Retinal pigment epithelial cell (primary cell): Measurements from ENCODE around the gene SCYGR4.

Source experiments
- DNase-seq: peaks from one replicate; pipeline ENCODE4 v3.0.0-alpha.2; 2010; ENCODE audit warnings: low read depth
- H3K4me3 ChIP-seq: 2 replicates; pipeline ENCODE4 v1.5.1; 2011; ENCODE audit warnings: mild to moderate bottlenecking, low read length, control low read depth, moderate library complexity
- TF ChIP-seq, protein P1 (sequence below): conservative IDR thresholded peaks from 2 replicates; pipeline ENCODE4 v1.5.1; 2011; ENCODE audit warnings: low read depth, low read length, control low read depth, inconsistent platforms

SCYGR4 gene

DNA sequence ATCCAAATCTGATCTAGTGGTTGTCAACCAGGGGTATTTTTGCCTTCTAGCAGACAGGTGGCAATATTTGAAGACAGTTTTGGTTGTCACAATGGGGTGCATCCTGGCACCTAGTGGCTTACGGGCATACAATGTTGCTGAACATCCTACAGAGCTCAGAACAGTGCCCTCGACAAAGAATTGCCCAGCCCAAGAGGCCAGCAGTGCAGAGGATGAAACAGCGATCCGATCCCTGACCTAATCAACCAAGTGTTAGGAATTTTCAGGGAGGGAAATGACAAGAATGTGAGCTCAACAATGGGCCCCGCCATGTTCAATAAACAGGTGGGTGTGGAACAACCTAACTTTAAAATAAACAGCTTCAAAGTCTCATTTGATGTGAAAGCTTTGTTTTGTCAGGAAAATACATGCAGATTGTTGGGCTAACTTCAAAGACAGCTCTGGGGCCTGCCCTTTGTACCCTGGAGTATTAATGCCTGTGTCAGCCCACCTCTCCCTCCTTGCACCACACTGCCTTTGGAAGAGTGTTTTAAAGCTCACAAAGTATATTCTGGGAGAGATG, 26.8 kb downstream of the SCYGR4 start:
- DNase-seq, result no peak
- TF ChIP-seq, protein P1, sequence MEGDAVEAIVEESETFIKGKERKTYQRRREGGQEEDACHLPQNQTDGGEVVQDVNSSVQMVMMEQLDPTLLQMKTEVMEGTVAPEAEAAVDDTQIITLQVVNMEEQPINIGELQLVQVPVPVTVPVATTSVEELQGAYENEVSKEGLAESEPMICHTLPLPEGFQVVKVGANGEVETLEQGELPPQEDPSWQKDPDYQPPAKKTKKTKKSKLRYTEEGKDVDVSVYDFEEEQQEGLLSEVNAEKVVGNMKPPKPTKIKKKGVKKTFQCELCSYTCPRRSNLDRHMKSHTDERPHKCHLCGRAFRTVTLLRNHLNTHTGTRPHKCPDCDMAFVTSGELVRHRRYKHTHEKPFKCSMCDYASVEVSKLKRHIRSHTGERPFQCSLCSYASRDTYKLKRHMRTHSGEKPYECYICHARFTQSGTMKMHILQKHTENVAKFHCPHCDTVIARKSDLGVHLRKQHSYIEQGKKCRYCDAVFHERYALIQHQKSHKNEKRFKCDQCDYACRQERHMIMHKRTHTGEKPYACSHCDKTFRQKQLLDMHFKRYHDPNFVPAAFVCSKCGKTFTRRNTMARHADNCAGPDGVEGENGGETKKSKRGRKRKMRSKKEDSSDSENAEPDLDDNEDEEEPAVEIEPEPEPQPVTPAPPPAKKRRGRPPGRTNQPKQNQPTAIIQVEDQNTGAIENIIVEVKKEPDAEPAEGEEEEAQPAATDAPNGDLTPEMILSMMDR, result no peak
- no peak overlapping the region for H3K4me3 ChIP-seq

DNA sequence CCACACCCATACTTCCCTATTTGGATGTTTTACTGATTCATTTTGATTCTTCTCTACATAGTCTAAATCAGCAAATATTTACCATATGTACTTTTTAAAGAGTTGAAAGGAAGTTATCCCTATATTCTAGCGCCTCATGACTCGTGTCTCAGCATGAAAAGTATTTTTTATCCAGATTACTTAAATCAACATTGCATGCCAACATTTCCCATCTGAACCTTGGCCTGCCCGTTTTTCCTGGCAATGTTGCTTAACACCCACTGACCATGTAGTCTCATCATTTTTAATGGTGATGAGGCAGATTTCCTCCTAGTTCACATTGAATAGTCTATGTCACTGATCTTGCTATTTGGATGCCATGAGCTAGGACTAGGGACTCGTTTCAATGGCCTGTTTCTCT, 36.1 kb downstream of the SCYGR4 start:
- no peak for DNase-seq
- TF ChIP-seq, protein P1, result no peak
- no peak overlapping the region for H3K4me3 ChIP-seq

DNA sequence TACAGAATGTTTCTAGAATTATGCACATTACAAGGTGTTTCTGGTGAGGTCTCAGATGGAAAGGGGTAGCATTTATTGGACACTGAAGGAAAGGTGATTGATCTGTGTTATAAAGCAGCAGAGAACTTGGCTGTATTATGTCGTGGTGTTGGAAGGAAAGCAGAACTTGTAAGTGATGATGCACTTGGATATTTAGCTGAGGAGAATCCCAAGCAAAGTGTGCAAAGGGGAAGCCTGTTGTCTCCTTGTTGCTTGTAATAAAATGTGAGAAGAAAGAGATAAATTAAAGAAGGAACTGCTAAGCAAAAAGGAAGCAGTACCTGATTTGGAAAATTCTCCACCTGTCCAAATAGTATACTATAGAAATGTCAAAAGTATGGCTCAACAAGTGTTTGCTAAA, 37.1 kb downstream of the SCYGR4 start:
- DNase-seq, result no peak
- no peak overlapping the region for H3K4me3 ChIP-seq
- TF ChIP-seq, protein P1, result no peak

GRCh38 chr2:227655454-227655853, 38.2 kb downstream of the SCYGR4 start:
- DNase-seq, result no peak
- TF ChIP-seq, protein P1, result no peak
- H3K4me3 ChIP-seq, result no peak overlapping the region

DNA sequence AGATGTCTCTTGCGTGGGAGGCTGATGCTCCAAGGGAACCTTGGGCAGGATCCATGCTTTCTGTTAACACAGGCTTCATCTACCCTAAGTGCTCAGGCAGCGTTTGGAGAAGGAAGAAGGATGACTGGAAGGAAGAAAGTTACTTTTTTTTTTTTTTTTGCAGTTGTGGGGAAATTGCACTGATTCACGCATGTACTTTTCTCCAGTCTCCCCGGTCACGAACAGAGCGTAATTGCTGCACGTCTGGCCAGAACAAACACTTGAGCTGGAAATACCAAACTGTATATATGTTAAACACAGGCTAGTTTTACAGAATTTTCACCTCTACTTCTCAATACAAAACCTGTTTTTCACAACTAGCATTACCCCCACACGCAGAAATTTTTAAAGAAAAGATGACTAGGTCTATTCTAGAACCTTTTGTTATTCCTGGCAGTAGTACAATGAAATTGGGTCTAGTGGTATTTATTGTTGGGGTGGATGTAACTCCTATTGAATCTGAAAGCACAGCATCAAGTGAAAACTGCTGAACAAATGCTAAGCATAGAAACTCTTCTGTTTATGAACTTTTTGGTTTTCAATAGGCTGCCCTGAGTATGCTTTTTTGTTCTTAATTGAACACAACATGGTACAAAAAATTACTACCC, 40.0 kb downstream of the SCYGR4 start:
- TF ChIP-seq, protein P1, result no peak
- no peak for DNase-seq
- H3K4me3 ChIP-seq, result no peak overlapping the region

- TF ChIP-seq, protein P1, result no peak
These were observed 43.8 kb downstream of the SCYGR4 start for GRCh38 chr2:227661025-227661649.

DNA sequence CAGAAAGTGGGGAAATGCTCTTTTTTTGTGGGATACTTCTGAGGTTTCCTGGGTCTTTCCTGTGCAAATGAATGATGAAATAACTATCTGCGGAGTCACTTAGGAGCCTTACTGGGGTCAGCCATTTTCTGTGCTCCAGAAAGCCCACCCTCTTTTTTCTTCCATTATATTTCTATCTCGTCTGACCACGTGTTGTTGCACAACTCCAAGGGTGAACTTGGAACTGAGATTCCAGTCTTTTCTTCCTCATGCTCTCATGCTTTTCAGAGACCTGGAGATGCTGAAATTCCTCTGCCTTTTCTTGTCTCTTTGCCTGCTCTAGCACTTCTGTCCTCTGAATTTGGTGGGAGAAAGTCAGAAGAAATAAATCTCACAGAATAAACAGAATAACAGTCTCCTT, 44.5 kb downstream of the SCYGR4 start:
- TF ChIP-seq, protein P1, result no peak
- no peak overlapping the region for H3K4me3 ChIP-seq
- no peak for DNase-seq

More at GRCh38 chr2:227661025-227661649, 43.8 kb downstream of the SCYGR4 start:
- DNase-seq, result no peak
- no peak overlapping the region for H3K4me3 ChIP-seq
